GM06990 (cell line): ENCODE data around the gene UBE2S.

Experiments used
- DNase-seq: peaks from one replicate; pipeline ENCODE4 v3.0.0-alpha.2; 2011; ENCODE audit not compliant: insufficient read length; ENCODE audit errors: extremely low read depth
- H3K27me3 ChIP-seq: replicated peaks from 2 replicates; pipeline ENCODE4 v1.6.0; 2011; ENCODE audit warnings: low read length; ENCODE audit not compliant: control insufficient read depth, insufficient read depth
- H3K36me3 ChIP-seq: 2 replicates; pipeline ENCODE4 v1.5.1; 2011; ENCODE audit warnings: low read length; ENCODE audit not compliant: control insufficient read depth, insufficient read depth
- H3K4me3 ChIP-seq: replicated peaks from 2 replicates; pipeline ENCODE4 v1.5.1; 2011; ENCODE audit warnings: low read depth, mild to moderate bottlenecking, control low read depth, low read length
- TF ChIP-seq, protein P1 (sequence below): IDR thresholded peaks from 2 replicates; pipeline ENCODE4 v1.5.1; 2011; ENCODE audit warnings: low read length, control low read depth, mild to moderate bottlenecking, inconsistent platforms; ENCODE audit not compliant: insufficient read depth, poor library complexity, severe bottlenecking

Gene UBE2S

DNA sequence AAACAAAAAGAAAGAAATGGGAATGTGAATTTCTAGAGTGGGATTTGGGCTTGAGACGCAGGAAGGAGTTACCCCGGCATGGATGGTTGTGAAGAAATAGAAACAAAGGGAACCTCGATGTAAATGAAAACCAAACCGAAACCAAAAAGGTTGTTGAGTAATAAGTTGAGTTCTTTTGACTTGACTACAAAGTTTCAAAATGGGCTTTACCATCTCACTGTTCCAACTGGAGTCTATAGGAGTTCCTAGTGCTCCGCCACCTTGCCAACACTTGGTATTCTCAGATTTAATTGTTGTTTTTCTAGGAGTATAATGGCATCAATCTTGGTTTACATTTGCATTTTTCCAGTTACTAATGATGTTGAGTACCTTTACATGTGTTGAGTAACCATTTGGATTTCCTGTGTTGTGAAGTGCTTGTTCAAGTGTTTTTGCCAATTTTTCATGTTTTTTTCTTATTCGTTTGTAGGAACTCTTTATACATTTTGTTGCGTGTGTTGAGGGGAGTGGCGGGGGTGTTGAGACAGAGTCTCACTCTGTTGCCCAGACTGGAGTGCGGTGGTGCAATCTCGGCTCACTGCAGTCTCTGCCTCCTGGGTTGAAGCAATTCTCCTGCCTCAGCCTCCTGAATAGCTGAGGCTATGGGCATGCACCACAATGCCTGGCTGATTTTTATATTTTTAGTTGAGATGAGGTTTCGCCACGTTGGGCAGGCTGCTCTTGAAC, 9.2 kb downstream of the UBE2S start:
- Histone ChIP-seq H3K36me3 (peaks cover 18% of the 10 kb centered on the region), H3K4me3 (no peak overlapping the region; the same call in 1 of the 2 replicates), H3K27me3 (no peaks in the 10 kb centered on the region)
- TF ChIP-seq, protein P1, sequence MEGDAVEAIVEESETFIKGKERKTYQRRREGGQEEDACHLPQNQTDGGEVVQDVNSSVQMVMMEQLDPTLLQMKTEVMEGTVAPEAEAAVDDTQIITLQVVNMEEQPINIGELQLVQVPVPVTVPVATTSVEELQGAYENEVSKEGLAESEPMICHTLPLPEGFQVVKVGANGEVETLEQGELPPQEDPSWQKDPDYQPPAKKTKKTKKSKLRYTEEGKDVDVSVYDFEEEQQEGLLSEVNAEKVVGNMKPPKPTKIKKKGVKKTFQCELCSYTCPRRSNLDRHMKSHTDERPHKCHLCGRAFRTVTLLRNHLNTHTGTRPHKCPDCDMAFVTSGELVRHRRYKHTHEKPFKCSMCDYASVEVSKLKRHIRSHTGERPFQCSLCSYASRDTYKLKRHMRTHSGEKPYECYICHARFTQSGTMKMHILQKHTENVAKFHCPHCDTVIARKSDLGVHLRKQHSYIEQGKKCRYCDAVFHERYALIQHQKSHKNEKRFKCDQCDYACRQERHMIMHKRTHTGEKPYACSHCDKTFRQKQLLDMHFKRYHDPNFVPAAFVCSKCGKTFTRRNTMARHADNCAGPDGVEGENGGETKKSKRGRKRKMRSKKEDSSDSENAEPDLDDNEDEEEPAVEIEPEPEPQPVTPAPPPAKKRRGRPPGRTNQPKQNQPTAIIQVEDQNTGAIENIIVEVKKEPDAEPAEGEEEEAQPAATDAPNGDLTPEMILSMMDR: no peak
- no peak for DNase-seq

DNA sequence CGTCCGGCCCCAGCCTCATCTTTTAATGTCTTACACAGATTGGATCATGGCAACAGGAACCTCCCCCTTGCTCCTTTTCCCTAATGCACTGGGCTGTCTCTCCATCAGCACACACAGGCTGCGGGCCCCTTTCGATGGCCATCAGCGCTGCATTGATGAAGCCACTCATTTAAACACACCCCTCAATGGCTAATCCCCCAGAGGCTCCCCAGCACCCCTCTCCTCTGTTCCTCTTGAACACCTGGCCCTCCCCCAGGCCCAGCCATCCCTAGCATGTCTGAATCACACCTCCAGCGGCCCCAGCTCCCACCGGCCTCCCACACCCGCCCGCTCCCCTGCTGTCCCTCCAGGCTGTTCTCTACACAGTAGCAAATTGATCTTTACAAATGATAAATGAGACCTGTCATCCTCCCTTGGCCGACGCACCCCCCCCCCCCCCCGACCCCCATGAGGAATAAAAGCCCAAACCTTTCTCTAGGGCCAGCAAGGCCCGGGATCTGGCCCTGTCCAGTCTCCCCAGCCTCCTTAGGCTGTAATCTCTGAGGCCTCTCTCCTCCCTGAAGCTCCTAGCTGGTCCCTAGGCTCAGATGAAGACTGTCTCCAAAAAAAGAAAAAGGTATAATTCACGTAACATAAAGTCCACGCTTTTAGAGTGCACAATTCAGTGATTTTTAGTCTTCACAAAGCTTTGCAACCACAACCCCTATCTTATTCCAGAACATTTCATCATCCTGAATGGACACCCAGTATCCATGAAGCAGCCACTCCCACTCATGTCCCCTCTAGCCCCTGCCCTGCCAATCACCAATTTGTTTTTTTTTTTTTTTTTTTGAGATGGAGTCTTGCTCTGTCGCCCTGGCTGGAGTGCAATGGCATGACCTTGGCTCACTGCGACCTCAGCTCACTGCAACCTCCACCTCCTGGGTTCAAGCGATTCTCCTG, 14.5 kb downstream of the UBE2S start:
- Histone ChIP-seq H3K36me3 (peaks cover 26% of the 10 kb centered on the region), H3K4me3 (no peak overlapping the region), H3K27me3 (no peaks in the 10 kb centered on the region)
- no peak for DNase-seq
- TF ChIP-seq, protein P1: no peak

DNA sequence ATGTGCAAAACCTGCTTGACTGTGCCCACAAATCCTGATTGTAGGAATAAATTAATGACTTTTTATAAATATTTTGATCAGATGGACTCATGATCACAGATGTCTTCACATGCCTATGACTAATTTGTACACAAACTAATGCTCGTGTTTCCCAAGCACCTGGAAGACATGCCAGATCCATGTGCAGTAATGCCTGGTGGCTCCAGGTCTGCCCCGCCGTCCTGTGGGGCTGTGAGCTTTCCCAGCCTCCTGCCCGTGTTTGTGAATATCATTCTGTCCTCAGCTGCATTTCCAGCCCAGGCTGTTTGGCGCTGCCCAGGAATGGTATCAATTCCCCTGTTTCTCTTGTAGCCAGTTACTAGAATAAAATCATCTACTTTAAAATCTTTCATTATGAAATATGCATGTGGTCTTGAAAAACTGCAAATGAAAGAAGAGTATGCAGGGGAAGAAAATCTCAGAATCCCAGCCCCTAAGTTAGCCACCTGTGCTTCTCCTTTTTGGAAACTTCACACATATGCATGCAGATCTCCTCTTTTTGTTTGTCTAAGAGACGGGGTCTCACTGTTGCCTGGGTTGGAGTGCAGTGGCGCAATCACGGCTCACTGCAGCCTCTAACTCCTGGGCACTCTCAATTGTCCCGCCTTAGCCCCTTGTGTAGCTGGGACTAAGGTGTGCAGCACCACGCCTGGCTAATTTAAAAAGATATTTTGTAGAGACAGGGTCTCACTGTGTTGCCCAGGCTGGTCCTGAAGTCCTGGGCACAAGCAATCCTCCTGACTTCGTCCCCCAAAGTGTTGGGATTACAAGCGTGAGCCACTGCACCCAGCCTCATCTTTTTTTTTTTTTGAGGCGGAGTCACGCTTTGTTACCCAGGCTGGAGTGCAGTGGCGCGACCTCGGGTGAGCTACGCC, 15.6 kb downstream of the UBE2S start:
- TF ChIP-seq, protein P1: no peak
- no peak overlapping the region for H3K4me3 ChIP-seq
- H3K36me3 ChIP-seq: peaks cover 37% of the 10 kb centered on the region
- H3K27me3 ChIP-seq: no peaks in the 10 kb centered on the region
- no peak for DNase-seq

DNA sequence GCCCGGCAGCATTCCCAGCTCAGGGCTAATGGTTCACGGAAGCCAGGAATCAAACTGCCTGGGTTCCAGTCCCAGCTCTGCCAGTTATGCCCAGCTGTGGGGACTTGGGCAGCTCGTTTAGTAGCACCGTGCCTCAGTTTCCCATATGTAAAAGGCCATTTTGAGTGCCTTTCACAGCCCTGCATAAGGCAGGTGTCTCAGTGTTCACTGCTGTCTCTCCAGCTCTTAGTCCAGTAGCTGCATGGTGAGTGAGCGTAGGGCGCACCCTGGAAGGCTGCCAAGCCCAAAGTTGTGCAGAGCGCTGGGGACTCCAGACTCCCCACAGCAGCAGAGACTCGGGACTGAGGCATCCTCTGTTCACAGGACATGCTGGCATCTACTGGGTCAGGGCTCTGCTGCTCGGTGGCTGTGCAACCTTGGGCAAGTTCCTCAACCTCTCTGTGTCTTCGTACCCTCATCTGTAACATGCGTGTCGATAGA, 16.4 kb downstream of the UBE2S start:
- TF ChIP-seq, protein P1: no peak
- Histone ChIP-seq H3K27me3 (no peaks in the 10 kb centered on the region), H3K4me3 (no peak overlapping the region), H3K36me3 (peaks cover 40% of the 10 kb centered on the region)
- no peak for DNase-seq

DNA sequence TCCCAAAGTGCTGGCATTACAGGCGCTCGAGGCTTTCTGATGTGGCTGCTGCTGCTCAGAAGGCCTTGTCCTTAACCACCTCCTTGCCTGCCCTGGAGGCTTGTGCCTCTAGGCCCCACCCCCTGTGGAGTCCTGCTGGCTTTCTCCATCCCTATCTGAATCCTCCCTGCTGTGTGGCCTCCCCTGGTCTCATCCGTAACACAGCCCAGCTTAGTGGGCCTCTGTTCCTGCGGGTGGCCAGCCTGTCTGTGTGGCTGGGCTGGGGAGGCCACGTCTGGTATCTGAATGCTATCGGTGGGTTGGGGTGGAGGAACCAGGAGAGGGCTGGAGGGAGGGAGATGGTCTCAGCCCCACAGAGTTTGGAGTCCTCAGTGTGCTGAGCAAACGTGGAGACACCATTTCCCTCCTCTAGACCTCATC, 17.1 kb downstream of the UBE2S start:
- TF ChIP-seq, protein P1: no peak
- DNase-seq: no peak
- Histone ChIP-seq H3K36me3 (peaks cover 40% of the 10 kb centered on the region), H3K27me3 (no peaks in the 10 kb centered on the region), H3K4me3 (no peak overlapping the region)
